HEK293 (cell line): ENCODE data around the gene RAF1.
A peak's percentile ranks its signal among the peaks of the same experiment; 100 is the strongest.

Experiments used
- CTCF ChIA-PET: fragments of 350-600 bp; formaldehyde crosslinking; extraction: SDS; loops from one replicate; lab custom pipeline; 2021; ENCODE audit warnings: antibody characterized with exemption; lab: Yijun Ruan, JAX
- POLR2A ChIA-PET: fragments of 300-600 bp; formaldehyde crosslinking; extraction: SDS; loops from one replicate; lab custom pipeline; 2020; ENCODE audit warnings: antibody characterized with exemption, inconsistent platforms; lab: Yijun Ruan, JAX
- H3K27ac ChIP-seq: fragments of 200-500 bp; sonication (Bioruptor generic); 2 replicates; pipeline ENCODE4 v1.5.1; 2014; ENCODE audit warnings: low read depth, low read length, control low read depth, inconsistent platforms; ENCODE audit errors: extremely low read depth
- H3K36me3 ChIP-seq, 2 experiments: fragments of 200-500 bp in 1 of 2; sonication (Bioruptor generic) in 1 of 2; 1 replicate in 1 of 2; 2 replicates in 1 of 2; pipeline ENCODE4 v1.5.1; 2014 to 2017; ENCODE audit warnings: inconsistent platforms in 2 of 2, low read length in 2 of 2; ENCODE audit not compliant: control insufficient read depth in 2 of 2, insufficient read depth in 1 of 2
- H3K4me1 ChIP-seq: fragments of 200-500 bp; sonication (Bioruptor generic); 2 replicates; pipeline ENCODE4 v1.5.1; 2014; ENCODE audit warnings: mild to moderate bottlenecking, low read length, inconsistent platforms; ENCODE audit not compliant: control insufficient read depth, insufficient read depth
- H3K4me3 ChIP-seq: 2 replicates; pipeline ENCODE4 v1.5.1; 2011; ENCODE audit warnings: low read depth, mild to moderate bottlenecking, control low read depth, low read length, moderate library complexity
- H3K9me3 ChIP-seq: fragments of 200-500 bp; sonication (Bioruptor generic); 2 replicates; pipeline ENCODE4 v1.5.1; 2014; ENCODE audit warnings: low read depth, low read length, inconsistent platforms; ENCODE audit not compliant: control insufficient read depth, insufficient read depth
- GFI1B ChIP-seq: fragments of 450-650 bp; formaldehyde crosslinking; IDR thresholded peaks from 2 replicates; pipeline ENCODE4 v1.5.1; 2016; ENCODE audit warnings: missing biosample characterization, missing genetic modification characterization
- INSM2 ChIP-seq: fragments of 450-650 bp; formaldehyde crosslinking; IDR thresholded peaks from 2 replicates; pipeline ENCODE4 v1.5.1; 2016; ENCODE audit warnings: missing biosample characterization, missing genetic modification characterization
- KLF16 ChIP-seq: fragments of 450-650 bp; formaldehyde crosslinking; IDR thresholded peaks from 2 replicates; pipeline ENCODE4 v1.5.1; 2017; ENCODE audit warnings: missing biosample characterization, missing genetic modification characterization
- KLF8 ChIP-seq: fragments of 450-650 bp; formaldehyde crosslinking; IDR thresholded peaks from 2 replicates; pipeline ENCODE4 v1.5.1; 2016; ENCODE audit warnings: missing biosample characterization, missing genetic modification characterization
- MEIS1 ChIP-seq: sonication (generic); formaldehyde crosslinking; IDR thresholded peaks from 2 replicates; pipeline ENCODE4 v1.8.1; 2022; ENCODE audit warnings: missing genetic modification reagents, mild to moderate bottlenecking, borderline replicate concordance
- PRDM1 ChIP-seq: fragments of 450-650 bp; formaldehyde crosslinking; IDR thresholded peaks from 2 replicates; pipeline ENCODE4; 2016; ENCODE audit warnings: missing biosample characterization, missing genetic modification characterization
- SCRT1 ChIP-seq: fragments of 450-650 bp; formaldehyde crosslinking; IDR thresholded peaks from 2 replicates; pipeline ENCODE4 v1.5.1; 2016; ENCODE audit warnings: missing biosample characterization, missing genetic modification characterization, borderline replicate concordance
- SP3 ChIP-seq: fragments of 450-650 bp; formaldehyde crosslinking; IDR thresholded peaks from 2 replicates; pipeline ENCODE4 v1.5.1; 2016; ENCODE audit warnings: missing biosample characterization, missing genetic modification characterization
- SP7 ChIP-seq: fragments of 450-650 bp; formaldehyde crosslinking; IDR thresholded peaks from 2 replicates; pipeline ENCODE4 v1.5.1; 2016; ENCODE audit warnings: missing biosample characterization, missing genetic modification characterization
- TRIM28 ChIP-seq: IDR thresholded peaks from 2 replicates; pipeline ENCODE4 v1.6.1; 2011; ENCODE audit warnings: low read length, control low read depth, borderline replicate concordance
- WT1 ChIP-seq: fragments of 450-650 bp; formaldehyde crosslinking; IDR thresholded peaks from 2 replicates; pipeline ENCODE4 v1.5.1; 2016; ENCODE audit warnings: missing biosample characterization, missing genetic modification characterization
- ZBTB17 ChIP-seq: fragments of 450-650 bp; formaldehyde crosslinking; IDR thresholded peaks from 2 replicates; pipeline ENCODE4 v1.5.1; 2016; ENCODE audit warnings: missing biosample characterization, missing genetic modification characterization
- ZBTB20 ChIP-seq: fragments of 450-650 bp; formaldehyde crosslinking; IDR thresholded peaks from 2 replicates; pipeline ENCODE4 v1.5.1; 2016; ENCODE audit warnings: missing biosample characterization, missing genetic modification characterization
- ZBTB21 ChIP-seq: fragments of 450-650 bp; formaldehyde crosslinking; IDR thresholded peaks from 2 replicates; pipeline ENCODE4 v1.5.1; 2017; ENCODE audit warnings: missing biosample characterization, missing genetic modification characterization
- ZBTB48 ChIP-seq: fragments of 450-650 bp; formaldehyde crosslinking; IDR thresholded peaks from 2 replicates; pipeline ENCODE4 v1.5.1; 2016; ENCODE audit warnings: missing biosample characterization, missing genetic modification characterization
- ZNF169 ChIP-seq: fragments of 450-650 bp; formaldehyde crosslinking; IDR thresholded peaks from 2 replicates; pipeline ENCODE4 v1.5.1; 2016; ENCODE audit warnings: missing biosample characterization, missing genetic modification characterization
- ZNF18 ChIP-seq: fragments of 450-650 bp; formaldehyde crosslinking; IDR thresholded peaks from 2 replicates; pipeline ENCODE4 v1.5.1; 2016; ENCODE audit warnings: missing biosample characterization, missing genetic modification characterization
- ZNF2 ChIP-seq: fragments of 450-650 bp; formaldehyde crosslinking; IDR thresholded peaks from 2 replicates; pipeline ENCODE4 v1.5.1; 2016; ENCODE audit warnings: missing biosample characterization, missing genetic modification characterization
- ZNF214 ChIP-seq: fragments of 450-650 bp; formaldehyde crosslinking; IDR thresholded peaks from 2 replicates; pipeline ENCODE4 v1.5.1; 2017; ENCODE audit warnings: missing biosample characterization, mild to moderate bottlenecking, missing genetic modification characterization, borderline replicate concordance
- ZNF24 ChIP-seq: fragments of 450-650 bp; formaldehyde crosslinking; IDR thresholded peaks from 2 replicates; pipeline ENCODE4 v1.5.1; 2016; ENCODE audit warnings: missing biosample characterization, missing genetic modification characterization
- ZNF354C ChIP-seq: fragments of 450-650 bp; formaldehyde crosslinking; IDR thresholded peaks from 2 replicates; pipeline ENCODE4 v1.5.1; 2016; ENCODE audit warnings: missing biosample characterization, missing genetic modification characterization, low read depth, borderline replicate concordance
- ZNF362 ChIP-seq: fragments of 450-650 bp; formaldehyde crosslinking; IDR thresholded peaks from 2 replicates; pipeline ENCODE4 v1.5.1; 2016; ENCODE audit warnings: missing biosample characterization, missing genetic modification characterization
- ZNF600 ChIP-seq: fragments of 450-650 bp; formaldehyde crosslinking; IDR thresholded peaks from 2 replicates; pipeline ENCODE4 v1.5.1; 2016; ENCODE audit warnings: missing biosample characterization, missing genetic modification characterization
- ZNF624 ChIP-seq: fragments of 450-650 bp; formaldehyde crosslinking; IDR thresholded peaks from 2 replicates; pipeline ENCODE4 v1.5.1; 2017; ENCODE audit warnings: missing biosample characterization, missing genetic modification characterization
- ZNF629 ChIP-seq: fragments of 450-650 bp; formaldehyde crosslinking; IDR thresholded peaks from 2 replicates; pipeline ENCODE4 v1.5.1; 2017; ENCODE audit warnings: missing biosample characterization, missing genetic modification characterization
- ZNF658 ChIP-seq: fragments of 450-650 bp; formaldehyde crosslinking; IDR thresholded peaks from 2 replicates; pipeline ENCODE4; 2016; ENCODE audit warnings: missing biosample characterization, missing genetic modification characterization
- ZNF707 ChIP-seq: fragments of 450-650 bp; formaldehyde crosslinking; IDR thresholded peaks from 2 replicates; pipeline ENCODE4 v1.5.1; 2016; ENCODE audit warnings: missing biosample characterization, missing genetic modification characterization
- ZNF785 ChIP-seq: fragments of 450-650 bp; formaldehyde crosslinking; IDR thresholded peaks from 2 replicates; pipeline ENCODE4 v1.5.1; 2016; ENCODE audit warnings: missing biosample characterization, missing genetic modification characterization
- ZNF791 ChIP-seq: fragments of 450-650 bp; formaldehyde crosslinking; IDR thresholded peaks from 2 replicates; pipeline ENCODE4 v1.5.1; 2016; ENCODE audit warnings: missing biosample characterization, missing genetic modification characterization
- ZXDB ChIP-seq: fragments of 450-650 bp; formaldehyde crosslinking; IDR thresholded peaks from 2 replicates; pipeline ENCODE4 v1.5.1; 2016; ENCODE audit warnings: missing biosample characterization, missing genetic modification characterization
- TF ChIP-seq, protein P1 (sequence below): fragments of 450-650 bp; formaldehyde crosslinking; IDR thresholded peaks from 2 replicates; pipeline ENCODE4 v1.5.1; 2016; ENCODE audit warnings: missing biosample characterization, missing genetic modification characterization
- TF ChIP-seq, protein P2 (sequence below): fragments of 450-650 bp; formaldehyde crosslinking; IDR thresholded peaks from 2 replicates; pipeline ENCODE4 v1.5.1; 2017; ENCODE audit warnings: missing biosample characterization, missing genetic modification characterization

RAF1 gene

DNA sequence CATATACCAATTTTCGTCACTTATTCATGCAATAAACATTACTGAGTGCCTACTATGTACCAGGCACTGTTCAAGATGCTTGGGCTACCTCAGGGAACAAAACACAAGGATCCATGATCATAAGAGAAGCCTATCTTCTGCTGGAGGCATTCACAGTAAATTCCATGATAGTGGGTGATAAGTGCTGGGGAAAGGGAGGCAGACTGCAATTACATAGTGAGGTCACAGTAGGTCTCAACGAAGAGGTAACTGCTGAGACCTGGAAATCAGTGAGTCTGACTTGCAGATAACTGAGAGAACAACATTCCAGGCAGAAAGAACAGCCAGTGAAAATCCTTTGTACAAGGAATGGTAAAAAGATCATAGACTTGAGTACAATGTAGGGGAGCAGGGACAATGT, 33.6 kb downstream of the RAF1 start:
- CTCF ChIA-PET = no interaction called here
- Histone ChIP-seq H3K27ac (no peak overlapping the region), H3K9me3 (no peaks in the 10 kb centered on the region), H3K4me1 (peaks cover 17% of the 10 kb centered on the region), H3K36me3 (no peaks in the 10 kb centered on the region; a peak in 1 of 3 replicates), H3K4me3 (no peak overlapping the region)
- POLR2A ChIA-PET = no interaction called here
- TF ChIP-seq ZNF214 (no peak), ZNF600 (tag by site-specific recombination) (0 out of 2 replicates have a peak, but pooled peaks have one; percentile 46), ZNF24 (tag by site-specific recombination) (0 out of 2 replicates have a peak, but pooled peaks have one; percentile 26), SP7 (tag by site-specific recombination) (0 out of 2 replicates have a peak, but pooled peaks have one; percentile 16), ZBTB17 (tag by site-specific recombination) (peak; percentile 31; the same call in 1 of the 2 replicates), PRDM1 (tag by site-specific recombination) (peak; percentile 88), ZNF354C (tag by site-specific recombination) (no peak), WT1 (tag by site-specific recombination) (peak; percentile 72), ZNF2 (no peak)

DNA sequence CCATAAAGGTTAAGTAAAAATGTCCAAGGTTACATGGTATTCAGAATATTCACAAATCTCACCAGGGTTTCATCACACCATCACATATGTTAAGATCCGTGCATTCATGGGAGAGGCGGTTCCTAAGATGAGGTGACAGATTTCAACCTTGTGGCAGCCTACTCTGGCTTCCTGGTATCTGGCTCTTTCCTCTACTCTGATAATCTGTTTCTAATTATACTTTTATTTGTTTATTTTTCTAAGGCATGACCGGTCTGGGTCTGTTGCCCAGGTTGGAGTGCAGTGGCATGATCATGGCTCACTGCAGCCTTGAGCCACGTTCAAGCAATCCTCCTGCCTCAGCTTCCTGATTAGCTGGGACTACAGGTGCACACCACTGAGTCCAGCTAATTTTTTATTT, 34.4 kb downstream of the RAF1 start:
- Histone ChIP-seq H3K36me3 (no peaks in the 10 kb centered on the region; a peak in 1 of 3 replicates), H3K4me1 (peaks cover 17% of the 10 kb centered on the region), H3K9me3 (no peaks in the 10 kb centered on the region), H3K27ac (no peak overlapping the region), H3K4me3 (no peak overlapping the region)
- ChIA-PET POLR2A (interaction anchor here (0.5 to 0.6 kb wide), 2 partner anchors 89 to 393 kb away, joined by 3 to 4 read pairs; no protein-coding TSS in a partner anchor), CTCF (interaction anchor here (0.6 kb wide), 1 partner anchor 69 kb away, joined by 4 read pairs; no protein-coding TSS in a partner anchor)
- TF ChIP-seq KLF8 (tag by site-specific recombination) (peak; percentile 49; the same call in 1 of the 2 replicates), ZBTB20 (no peak), INSM2 (0 out of 2 replicates have a peak, but pooled peaks have one; percentile 46), ZNF600 (tag by site-specific recombination) (peak; percentile 88), ZBTB21 (tag by site-specific recombination) (no peak), KLF16 (no peak), ZXDB (tag by site-specific recombination) (peak; percentile 54), ZNF785 (no peak), MEIS1 (CRISPR knock-in tag) (no peak), ZNF658 (no peak), SCRT1 (tag by site-specific recombination) (no peak), ZNF707 (no peak), SP7 (tag by site-specific recombination) (peak; percentile 81), SP3 (tag by site-specific recombination) (0 out of 2 replicates have a peak, but pooled peaks have one; percentile 22), GFI1B (tag by site-specific recombination) (0 out of 2 replicates have a peak, but pooled peaks have one; percentile 10), ZBTB48 (tag by site-specific recombination) (no peak), ZNF791 (tag by site-specific recombination) (no peak), ZNF362 (tag by site-specific recombination) (no peak), ZNF169 (tag by site-specific recombination) (no peak), TRIM28 (no peak), ZNF629 (tag by site-specific recombination) (peak; percentile 44), ZNF18 (tag by site-specific recombination) (peak; percentile 81), ZNF624 (tag by site-specific recombination) (no peak)
- TF ChIP-seq, protein P1, sequence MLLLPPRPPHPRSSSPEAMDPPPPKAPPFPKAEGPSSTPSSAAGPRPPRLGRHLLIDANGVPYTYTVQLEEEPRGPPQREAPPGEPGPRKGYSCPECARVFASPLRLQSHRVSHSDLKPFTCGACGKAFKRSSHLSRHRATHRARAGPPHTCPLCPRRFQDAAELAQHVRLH (tag by site-specific recombination) = 0 out of 2 replicates have a peak, but pooled peaks have one; percentile 8
- TF ChIP-seq, protein P2, sequence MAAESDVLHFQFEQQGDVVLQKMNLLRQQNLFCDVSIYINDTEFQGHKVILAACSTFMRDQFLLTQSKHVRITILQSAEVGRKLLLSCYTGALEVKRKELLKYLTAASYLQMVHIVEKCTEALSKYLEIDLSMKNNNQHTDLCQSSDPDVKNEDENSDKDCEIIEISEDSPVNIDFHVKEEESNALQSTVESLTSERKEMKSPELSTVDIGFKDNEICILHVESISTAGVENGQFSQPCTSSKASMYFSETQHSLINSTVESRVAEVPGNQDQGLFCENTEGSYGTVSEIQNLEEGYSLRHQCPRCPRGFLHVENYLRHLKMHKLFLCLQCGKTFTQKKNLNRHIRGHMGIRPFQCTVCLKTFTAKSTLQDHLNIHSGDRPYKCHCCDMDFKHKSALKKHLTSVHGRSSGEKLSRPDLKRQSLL (tag by site-specific recombination) = peak; percentile 65; the same call in 1 of the 2 replicates
